HG03571 (cell line): Measurements from ENCODE around the gene GGTA1.

Source experiments
- ATAC-seq: cut with Tn5 transposase; IDR thresholded peaks from one replicate; pipeline ENCODE4 v1.9.1; 2021; ENCODE audit not compliant: unreplicated experiment

GGTA1 gene

DNA sequence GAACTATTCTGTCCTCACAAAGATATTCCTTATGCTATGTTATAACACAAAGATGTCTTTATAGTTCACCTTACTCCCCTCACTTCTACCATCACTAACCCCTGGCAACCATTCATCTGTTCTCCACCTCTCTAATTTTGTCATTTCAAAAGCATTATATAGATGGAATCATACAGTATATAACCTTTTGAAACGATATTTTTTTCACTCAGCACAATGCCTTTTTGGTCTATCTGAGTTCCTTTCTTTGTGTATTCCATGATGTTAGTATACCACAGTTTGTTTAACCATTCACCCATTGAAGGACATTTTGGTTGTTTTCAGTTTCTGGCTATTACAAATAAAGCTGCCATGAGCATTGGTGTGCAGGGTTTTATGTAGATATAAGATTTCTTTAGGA lies 93.7 kb downstream of the GGTA1 start:
- ATAC-seq = no peak
